OCI-LY3 (cell line): ENCODE data around the gene KDR.
A peak's percentile ranks its signal among the peaks of the same experiment; 100 is the strongest.

Experiments
- H2AFZ ChIP-seq: fragments of 200-600, 300-600 bp; shearing (Covaris generic); 2 replicates; pipeline ENCODE4 v1.6.0; 2014; ENCODE audit warnings: antibody characterized with exemption, low read depth, low read length
- H3K27ac ChIP-seq: fragments of 200-600, 300-600 bp; sonication (generic); 2 replicates; pipeline ENCODE4 v1.5.1; 2014; ENCODE audit warnings: mild to moderate bottlenecking, low read length, moderate library complexity, mixed read lengths
- H3K27me3 ChIP-seq: fragments of 200-600, 300-600 bp; sonication (generic); 2 replicates; pipeline ENCODE4 v1.6.1; 2014; ENCODE audit warnings: low read depth, low read length, mixed read lengths
- H3K36me3 ChIP-seq: fragments of 200-600, 300-600 bp; sonication (generic); replicated peaks from 2 replicates; pipeline ENCODE3; 2014; ENCODE audit warnings: low read depth, low read length, mixed read lengths
- H3K4me1 ChIP-seq: fragments of 300-600, 200-600 bp; sonication (generic); 2 replicates; pipeline ENCODE4 v1.6.1; 2014; ENCODE audit warnings: low read length, mixed read lengths
- H3K4me2 ChIP-seq: fragments of 200-600, 300-600 bp; sonication (generic); 2 replicates; pipeline ENCODE4 v1.6.1; 2014; ENCODE audit warnings: low read length, mixed read lengths
- H3K4me3 ChIP-seq: fragments of 300-600, 200-600 bp; sonication (generic); 2 replicates; pipeline ENCODE4 v1.5.1; 2014; ENCODE audit warnings: antibody characterized with exemption, mild to moderate bottlenecking, low read length, moderate library complexity
- H3K79me2 ChIP-seq: fragments of 300-600, 200-600 bp; shearing (Covaris generic); 2 replicates; pipeline ENCODE4 v1.6.1; 2014; ENCODE audit warnings: mild to moderate bottlenecking, low read length, mixed read lengths
- H3K9ac ChIP-seq: fragments of 300-600, 200-600 bp; shearing (Covaris generic); 2 replicates; pipeline ENCODE4 v1.6.0; 2014; ENCODE audit warnings: mild to moderate bottlenecking, low read length, moderate library complexity
- H3K9me3 ChIP-seq: fragments of 200-600, 300-600 bp; shearing (Covaris generic); 2 replicates; pipeline ENCODE4 v1.6.1; 2014; ENCODE audit warnings: low read length, mixed read lengths; ENCODE audit not compliant: insufficient read depth
- H4K20me1 ChIP-seq: fragments of 200-600, 300-600 bp; sonication (generic); 2 replicates; pipeline ENCODE4 v1.6.1; 2016; ENCODE audit warnings: low read length, mixed read lengths; ENCODE audit not compliant: insufficient read depth
- CTCF ChIP-seq: fragments of 200-600, 300-600 bp; sonication (generic); IDR thresholded peaks from 2 replicates; pipeline ENCODE4 v1.5.1; 2014; ENCODE audit warnings: antibody characterized with exemption, low read length, low read depth
- EZH2phosphoT487 ChIP-seq: fragments of 200-600 bp; shearing (Covaris generic); IDR thresholded peaks from 2 replicates; pipeline ENCODE4 v1.6.1; 2018; ENCODE audit warnings: antibody characterized with exemption, mixed run types, low read depth

The KDR gene

DNA sequence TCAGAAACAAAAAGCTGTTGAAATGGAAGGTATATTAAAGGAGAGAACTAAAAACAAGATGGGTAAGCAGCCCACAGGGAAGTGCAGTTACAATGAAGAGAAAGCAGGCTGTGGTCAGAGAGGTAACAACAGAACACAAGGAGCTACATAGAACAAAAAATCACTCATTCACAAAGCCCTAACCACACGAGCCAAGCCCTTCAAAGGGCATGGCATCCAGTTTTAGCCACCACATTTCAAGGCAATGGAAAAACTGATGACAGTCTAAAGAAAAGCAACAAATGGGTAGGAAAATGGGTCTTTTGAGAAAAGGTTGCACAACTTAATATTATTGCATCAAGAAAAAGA, 37.5 kb downstream of the KDR start:
- TF ChIP-seq CTCF, result no peak
- TF ChIP-seq EZH2phosphoT487, result no peak
- no peak overlapping the region for H3K4me3 ChIP-seq
- H4K20me1 ChIP-seq, result no peaks in the 10 kb centered on the region
- no peak overlapping the region for H3K4me2 ChIP-seq
- no peak overlapping the region for H3K9ac ChIP-seq
- no peaks in the 10 kb centered on the region for H3K4me1 ChIP-seq
- H3K27me3 ChIP-seq, result no peaks in the 10 kb centered on the region
- H3K36me3 ChIP-seq, result no peaks in the 10 kb centered on the region
- no peaks in the 10 kb centered on the region for H3K79me2 ChIP-seq
- no peak overlapping the region for H3K27ac ChIP-seq
- no peaks in the 10 kb centered on the region for H3K9me3 ChIP-seq
- no peak overlapping the region for H2AFZ ChIP-seq

DNA sequence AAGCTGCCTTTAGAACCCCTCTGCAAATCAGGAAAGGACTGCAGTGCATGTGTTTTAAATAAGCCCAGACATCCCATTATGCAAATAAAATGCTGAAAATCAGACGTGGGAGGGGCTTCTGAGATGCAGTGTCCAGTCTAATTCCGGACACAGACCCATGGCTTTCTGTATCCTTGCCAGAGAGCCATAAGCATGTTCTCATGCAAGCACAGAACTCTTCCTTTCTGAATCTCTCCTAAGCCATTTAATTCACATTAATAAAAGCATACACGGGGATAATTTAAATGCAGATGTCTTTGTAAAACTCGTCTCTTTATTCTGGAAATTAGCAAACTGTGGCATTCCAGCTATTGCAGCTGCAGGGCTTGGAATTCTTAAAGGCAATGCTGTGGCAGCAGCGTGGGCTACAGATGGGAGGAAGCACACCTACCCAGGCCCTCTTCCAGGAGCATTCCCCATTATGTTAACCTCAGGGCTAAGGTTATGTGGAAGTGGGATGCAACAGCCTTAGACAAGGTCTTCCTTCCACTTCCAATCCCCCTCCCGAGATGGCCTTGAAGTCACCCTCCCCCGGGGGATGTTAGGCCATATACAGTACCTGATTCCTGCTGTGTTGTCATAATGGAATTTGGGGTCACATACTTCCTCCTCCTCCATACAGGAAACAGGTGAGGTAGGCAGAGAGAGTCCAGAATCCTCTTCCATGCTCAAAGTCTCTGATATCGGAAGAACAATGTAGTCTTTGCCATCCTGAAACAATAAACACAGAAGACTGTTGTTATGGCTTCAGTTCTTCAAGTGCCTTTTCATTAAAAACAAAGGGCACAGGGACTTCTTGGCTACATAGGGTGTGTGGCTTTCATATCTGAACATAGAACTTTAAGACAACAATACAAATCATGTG, 38.1 kb downstream of the KDR start:
- TF ChIP-seq CTCF, result no peak
- no peak for TF ChIP-seq EZH2phosphoT487
- Histone ChIP-seq H2AFZ (0 out of 2 replicates have a peak overlapping the region, but pooled peaks have one; percentile 30), H3K27me3 (no peaks in the 10 kb centered on the region), H3K79me2 (no peaks in the 10 kb centered on the region), H3K9me3 (no peaks in the 10 kb centered on the region), H4K20me1 (no peaks in the 10 kb centered on the region), H3K36me3 (no peaks in the 10 kb centered on the region), H3K4me3 (no peak overlapping the region), H3K27ac (no peak overlapping the region), H3K9ac (no peak overlapping the region), H3K4me2 (no peak overlapping the region), H3K4me1 (no peaks in the 10 kb centered on the region)

- H3K4me2 ChIP-seq, result no peak overlapping the region
- no peaks in the 10 kb centered on the region for H3K9me3 ChIP-seq
- H3K4me1 ChIP-seq, result no peaks in the 10 kb centered on the region
- H4K20me1 ChIP-seq, result no peaks in the 10 kb centered on the region
- H3K9ac ChIP-seq, result no peak overlapping the region
- TF ChIP-seq CTCF, result no peak
- TF ChIP-seq EZH2phosphoT487, result no peak
- no peaks in the 10 kb centered on the region for H3K36me3 ChIP-seq
- H2AFZ ChIP-seq, result 0 out of 2 replicates have a peak overlapping the region, but pooled peaks have one; percentile 30
- no peak overlapping the region for H3K27ac ChIP-seq
- no peaks in the 10 kb centered on the region for H3K27me3 ChIP-seq
- no peaks in the 10 kb centered on the region for H3K79me2 ChIP-seq
- H3K4me3 ChIP-seq, result no peak overlapping the region
Observed at GRCh38 chr4:55086578-55086977, 38.8 kb downstream of the KDR start.

DNA sequence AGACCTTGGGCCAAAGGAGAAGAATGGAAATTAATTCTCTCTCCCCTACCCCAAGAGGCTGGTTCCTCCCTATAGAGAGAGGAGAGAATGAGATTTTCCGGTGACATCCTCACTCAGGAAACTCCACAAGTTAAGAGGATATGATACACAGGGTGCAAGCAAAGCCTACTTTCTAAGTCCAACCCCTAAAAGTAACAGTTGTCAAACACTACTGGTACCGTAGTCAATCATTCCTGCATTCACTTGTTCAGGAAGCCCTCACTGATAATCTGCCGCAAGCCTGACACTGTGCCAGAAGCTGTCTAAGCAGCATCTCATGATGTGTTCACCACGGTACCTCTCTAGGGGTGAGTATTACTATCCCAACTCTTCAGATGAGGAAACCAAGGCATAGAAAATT, 41.7 kb downstream of the KDR start:
- Histone ChIP-seq H3K36me3 (no peaks in the 10 kb centered on the region), H3K4me3 (no peak overlapping the region), H3K9me3 (no peaks in the 10 kb centered on the region), H3K79me2 (no peaks in the 10 kb centered on the region), H4K20me1 (no peaks in the 10 kb centered on the region), H3K4me1 (no peaks in the 10 kb centered on the region), H3K27ac (no peak overlapping the region), H3K4me2 (no peak overlapping the region), H3K27me3 (peaks cover 19% of the 10 kb centered on the region), H2AFZ (no peak overlapping the region), H3K9ac (no peak overlapping the region)
- no peak for TF ChIP-seq EZH2phosphoT487
- TF ChIP-seq CTCF, result no peak
